ENCODE data around the gene PAQR5. TPM values are rescaled to one million over a fixed set of nuclear protein-coding genes. Genes with fewer than 3 reads are reported as not detected.
A peak's percentile ranks its signal among the peaks of the same experiment; 100 is the strongest.

Gene PAQR5
- total and polyA plus RNA-seq, 9 of the 15 experiments (the other 6 are each of a cell fraction or from before 2014, with no cell fraction given), result 0.04 to 0.08 TPM; not detected in 7

GRCh38 chr15:69394556-69395282, 96.0 kb downstream of the PAQR5 start:
- no peak overlapping the region; the same call in 1 of the 2 replicates for H3K4me2 ChIP-seq (ENCODE audit: insufficient read depth, low read length)
- no peaks in the 10 kb centered on the region for H3K79me2 ChIP-seq (ENCODE audit: control insufficient read depth, insufficient read depth, low read length)
- no peaks in the 10 kb centered on the region for H3K9me3 ChIP-seq (replicated peaks; ENCODE audit: control insufficient read depth, insufficient read depth, low read depth, low read length)
- H3K27ac ChIP-seq (ENCODE audit: extremely low read depth, low read depth, low read length), result no peak overlapping the region
- H3K9ac ChIP-seq (ENCODE audit: insufficient read depth in 1 of 2, low read depth in 2 of 2, low read length in 2 of 2), result no peak overlapping the region
- WGBS (ENCODE audit: insufficient coverage, low coverage, missing lambda C conversion rate), result 8% methylated on average over 34 of the region's 36 CpGs
- H3K27me3 ChIP-seq (ENCODE audit: control insufficient read depth in 2 of 2, insufficient read depth in 2 of 2, low read length in 2 of 2), result peaks cover 9 to 61% of the 10 kb centered on the region in 2 experiments; a peak in 4 of 5 replicates
- in situ Hi-C loops (cut with MboI), result no loop called here
- FAIRE-seq (peak; percentile 85), DNase-seq (ENCODE audit: extremely low read depth in 1 of 4, low spot score in 3 of 4) (peak; percentile 81 to 91 (median 86)), ATAC-seq (peak; percentile 96)
- intact Hi-C loops (cut with micrococcal nuclease), result loop anchor here (2.0 to 10.0 kb wide), 2 partner anchors 90 to 336 kb away; no protein-coding TSS in a partner anchor
- H3K4me1 ChIP-seq (replicated peaks in 1 of 2; ENCODE audit: control insufficient read depth in 2 of 2, insufficient read depth in 2 of 2, low read length in 2 of 2), result peaks cover 0 to 8% of the 10 kb centered on the region in 2 experiments; a peak in 3 of 5 replicates
- BruUV-seq (replicated peaks), result no TSS peak
- H3K4me3 ChIP-seq, result no peak overlapping the region
- ChIA-PET POLR2A (interaction anchor here (0.6 to 1.6 kb wide), 4 partner anchors 11 to 79 kb away, joined by 3 to 5 read pairs (median 4); no protein-coding TSS in a partner anchor), CTCF (ENCODE audit: low intra/inter-chr PET ratio) (interaction anchor here (0.6 to 0.7 kb wide), 3 partner anchors 335 to 352 kb away, joined by 3 to 8 read pairs (median 4); no protein-coding TSS in a partner anchor)
- no peaks in the 10 kb centered on the region for H3K9me1 ChIP-seq (ENCODE audit: control insufficient read depth, insufficient read depth, low read length)
- peaks cover 8% of the 10 kb centered on the region; the same call in 1 of the 2 replicates for H4K20me1 ChIP-seq (replicated peaks; ENCODE audit: control insufficient read depth, insufficient read depth, low read length)
- H2AFZ ChIP-seq (ENCODE audit: low read depth, low read length), result peak overlapping the region; percentile 56; the same call in 1 of the 2 replicates
- no peaks in the 10 kb centered on the region for H3K36me3 ChIP-seq (ENCODE audit: control insufficient read depth, insufficient read depth, low read length)
- TF ChIP-seq CC2D1A (IDR thresholded peaks at IDR 0.05), result no peak
- no peak for TF ChIP-seq HINFP (tag; conservative IDR thresholded peaks at IDR 0.05; ENCODE audit: low read depth)
- no peak for TF ChIP-seq ERF (CRISPR knock-in tag; IDR thresholded peaks at IDR 0.05)
- no peak for TF ChIP-seq HMG20B (CRISPR knock-in tag; IDR thresholded peaks at IDR 0.05)
- no peak for TF ChIP-seq ELF4 (CRISPR knock-in tag; IDR thresholded peaks at IDR 0.05)
- TF ChIP-seq ZNF449 (CRISPR knock-in tag; IDR thresholded peaks at IDR 0.05), result no peak
- no peak for TF ChIP-seq TCF7L2 (IDR thresholded peaks at IDR 0.05; ENCODE audit: low read depth, low read length)
- peak in 1 of 2 experiments; percentile 61; a peak in 1 of 4 replicates for TF ChIP-seq UBTF (IDR thresholded peaks at IDR 0.05; ENCODE audit: borderline replicate concordance in 1 of 2, low read depth in 2 of 2, low read length in 2 of 2)
- 0 out of 2 replicates have a peak, but pooled peaks have one; percentile 13 for TF ChIP-seq THAP12 (CRISPR knock-in tag; IDR thresholded peaks at IDR 0.05)
- peak; percentile 44; the same call in 1 of the 2 replicates for TF ChIP-seq ESRRA (IDR thresholded peaks at IDR 0.05; ENCODE audit: borderline replicate concordance, low read depth)
- no peak for TF ChIP-seq RBM14 (IDR thresholded peaks at IDR 0.05; ENCODE audit: borderline replicate concordance, insufficient read depth, low read depth, low read length)
- 0 out of 2 replicates have a peak, but pooled peaks have one; percentile 34 for TF ChIP-seq SP1 (CRISPR knock-in tag; IDR thresholded peaks at IDR 0.05)
